ES-I3 (cell line): ENCODE results near the gene GSTM5.
"Not testable (repeated sequence)": the region's sequence is repeated elsewhere in the genome, so short reads cannot be mapped to it uniquely, and the experiment has no call there.

Experiments used
- H3K36me3 ChIP-seq: 2 replicates; pipeline ENCODE4 v1.6.1; 2013; ENCODE audit warnings: mild to moderate bottlenecking, low read length, control low read depth, moderate library complexity; ENCODE audit not compliant: insufficient read depth
- H3K4me1 ChIP-seq: 2 replicates; pipeline ENCODE4 v1.6.1; 2013; ENCODE audit warnings: mild to moderate bottlenecking, control low read depth, low read length; ENCODE audit not compliant: insufficient read depth
- H3K9ac ChIP-seq: 2 replicates; pipeline ENCODE4 v1.6.1; 2013; ENCODE audit warnings: low read depth, mild to moderate bottlenecking, low read length, moderate library complexity
- H3K9me3 ChIP-seq: 2 replicates; pipeline ENCODE4 v1.6.1; 2013; ENCODE audit warnings: mild to moderate bottlenecking, low read length, moderate library complexity; ENCODE audit not compliant: control insufficient read depth, insufficient read depth

GSTM5 gene

GRCh38 chr1:109687109-109687508 is 24.9 kb upstream of the GSTM5 start:
- not testable (repeated sequence) for H3K4me1 ChIP-seq, H3K36me3 ChIP-seq, H3K9me3 ChIP-seq
- peak overlapping the region; percentile 49; the same call in 1 of the 2 replicates for H3K9ac ChIP-seq

- Histone ChIP-seq H3K4me1 (no peaks in the 10 kb centered on the region), H3K36me3 (no peaks in the 10 kb centered on the region), H3K9me3 (no peaks in the 10 kb centered on the region), H3K9ac (peak within 1 kb of the TSS; percentile 49; the same call in 1 of the 2 replicates)
These were observed 24.2 kb upstream of the GSTM5 start, which contains the start of gene GSTM1 for GRCh38 chr1:109687641-109688499. Gene GSTM1, plus strand, starts transcription at chr1:109687817. Its CDS starts 57 bp downstream, at chr1:109687874.

- Histone ChIP-seq H3K9ac (no peak overlapping the region), H3K4me1 (no peaks in the 10 kb centered on the region), H3K36me3 (no peaks in the 10 kb centered on the region), H3K9me3 (no peaks in the 10 kb centered on the region)
These were observed 22.1 kb upstream of the GSTM5 start for GRCh38 chr1:109689844-109690405.

GRCh38 chr1:109691759-109692158 is 20.3 kb upstream of the GSTM5 start:
- Histone ChIP-seq H3K9ac (no peak overlapping the region), H3K9me3 (no peaks in the 10 kb centered on the region), H3K4me1 (no peaks in the 10 kb centered on the region), H3K36me3 (no peaks in the 10 kb centered on the region)

- not testable (repeated sequence) for H3K9me3 ChIP-seq, H3K4me1 ChIP-seq, H3K36me3 ChIP-seq, H3K9ac ChIP-seq
These were observed 17.7 kb upstream of the GSTM5 start for GRCh38 chr1:109694400-109694799.

- not testable (repeated sequence) for H3K36me3 ChIP-seq, H3K4me1 ChIP-seq, H3K9me3 ChIP-seq, H3K9ac ChIP-seq
These were observed 16.9 kb upstream of the GSTM5 start for GRCh38 chr1:109695138-109695537.

GRCh38 chr1:109697066-109697465 is 15.0 kb upstream of the GSTM5 start:
- Histone ChIP-seq H3K4me1 (no peaks in the 10 kb centered on the region), H3K36me3 (no peaks in the 10 kb centered on the region), H3K9me3 (no peaks in the 10 kb centered on the region), H3K9ac (no peak overlapping the region)

GRCh38 chr1:109697861-109698260 is 14.2 kb upstream of the GSTM5 start:
- H3K9ac ChIP-seq, H3K36me3 ChIP-seq, H3K4me1 ChIP-seq, H3K9me3 ChIP-seq: not testable (repeated sequence)

GRCh38 chr1:109702940-109703339 is 9.1 kb upstream of the GSTM5 start:
- H3K4me1 ChIP-seq, H3K9me3 ChIP-seq, H3K36me3 ChIP-seq, H3K9ac ChIP-seq: not testable (repeated sequence)

GRCh38 chr1:109704173-109704572 is 7.9 kb upstream of the GSTM5 start:
- peaks cover 2% of the 10 kb centered on the region; the same call in 1 of the 2 replicates for H3K9me3 ChIP-seq
- H3K9ac ChIP-seq, result no peak overlapping the region
- H3K4me1 ChIP-seq, result no peaks in the 10 kb centered on the region
- H3K36me3 ChIP-seq, result no peaks in the 10 kb centered on the region

- no peaks in the 10 kb centered on the region for H3K4me1 ChIP-seq
- H3K9me3 ChIP-seq, result peaks cover 2% of the 10 kb centered on the region; the same call in 1 of the 2 replicates
These were observed 6.6 kb upstream of the GSTM5 start for GRCh38 chr1:109705411-109705810.

GRCh38 chr1:109708949-109709348 is 3.1 kb upstream of the GSTM5 start:
- H3K36me3 ChIP-seq, H3K9me3 ChIP-seq: not testable (repeated sequence)

More at GRCh38 chr1:109705411-109705810, 6.6 kb upstream of the GSTM5 start:
- Histone ChIP-seq H3K36me3 (no peaks in the 10 kb centered on the region), H3K9ac (no peak overlapping the region)

GRCh38 chr1:109709822-109710221 is 2.2 kb upstream of the GSTM5 start:
- H3K4me1 ChIP-seq, H3K9me3 ChIP-seq, H3K36me3 ChIP-seq, H3K9ac ChIP-seq: not testable (repeated sequence)

More at GRCh38 chr1:109708949-109709348, 3.1 kb upstream of the GSTM5 start:
- not testable (repeated sequence) for H3K4me1 ChIP-seq, H3K9ac ChIP-seq

GRCh38 chr1:109712321-109712864 is 342 bp downstream of the GSTM5 start:
- Histone ChIP-seq H3K9me3 (peaks cover 2% of the 10 kb centered on the region; the same call in 1 of the 2 replicates), H3K36me3 (no peaks in the 10 kb centered on the region), H3K4me1 (no peaks in the 10 kb centered on the region), H3K9ac (no peak overlapping the region)

GRCh38 chr1:109713636-109714035 is 1.6 kb downstream of the GSTM5 start:
- no peak overlapping the region for H3K9ac ChIP-seq
- H3K9me3 ChIP-seq, result no peaks in the 10 kb centered on the region
- no peaks in the 10 kb centered on the region for H3K4me1 ChIP-seq
- no peaks in the 10 kb centered on the region for H3K36me3 ChIP-seq
